K562 (cell line): ENCODE results near the gene ACTN1. TPM values are rescaled to one million over a fixed set of nuclear protein-coding genes. Genes with fewer than 3 reads are reported as not detected.
A peak's percentile ranks its signal among the peaks of the same experiment; 100 is the strongest.

Experiments used
- ATAC-seq: fragments of 200-7000 bp; cut with Tn5 transposase; 3 replicates; pipeline ENCODE4 v1.9.1; 2020; ENCODE audit warnings: moderate library complexity
- BruUV-seq: library from RNA; stranded (reverse); fragments of 400-500 nt; replicated peaks from 2 replicates; lab custom pipeline; 2021; lab: Mats Ljungman, UMichigan
- CTCF ChIA-PET: fragments of 300-600 bp; formaldehyde crosslinking; extraction: SDS; loops from one replicate; lab custom pipeline; 2021; ENCODE audit warnings: low intra/inter-chr PET ratio; lab: Yijun Ruan, JAX
- POLR2A ChIA-PET: fragments of 300-600, 350-650 bp; sonication (Branson Sonifier 250); formaldehyde crosslinking; extraction: SDS; loops from one replicate; lab custom pipeline; 2021; ENCODE audit warnings: antibody characterized with exemption, inconsistent platforms; lab: Yijun Ruan, JAX
- DNase-seq, 4 experiments: peaks; one replicate each; pipeline versions ENCODE4 v3.0.0 to v3.0.0-alpha.2; 2011 to 2018; ENCODE audit warnings: low spot score in 3 of 4, mixed read lengths in 3 of 4; ENCODE audit errors: extremely low read depth in 1 of 4
- FAIRE-seq: peaks from 2 replicates; lab custom pipeline; 2011; peaks lifted over from hg19 to GRCh38; lab: Jason Lieb, UNC
- H2AFZ ChIP-seq: 2 replicates; pipeline ENCODE4 v1.6.0; 2011; ENCODE audit warnings: low read depth, low read length, control low read depth, inconsistent platforms
- H3K27ac ChIP-seq: fragments of 200-600 bp; 3 replicates; pipeline ENCODE4 v1.8.0; 2011; ENCODE audit warnings: low read depth, mild to moderate bottlenecking, control low read depth, inconsistent platforms, low read length, moderate library complexity, mixed read lengths; ENCODE audit errors: extremely low read depth
- H3K27me3 ChIP-seq, 2 experiments: fragments of 300-600 bp in 1 of 2; 2 replicates in 1 of 2; 3 replicates in 1 of 2; pipeline versions ENCODE4 v1.6.0 to v1.8.0; 2011; ENCODE audit warnings: inconsistent platforms in 2 of 2, low read length in 2 of 2, mild to moderate bottlenecking in 1 of 2, mixed read lengths in 1 of 2, moderate library complexity in 1 of 2; ENCODE audit not compliant: control insufficient read depth in 2 of 2, insufficient read depth in 2 of 2
- H3K36me3 ChIP-seq: fragments of 300-600 bp; 3 replicates; pipeline ENCODE4 v1.8.0; 2011; ENCODE audit warnings: mild to moderate bottlenecking, low read length, inconsistent platforms; ENCODE audit not compliant: control insufficient read depth, insufficient read depth
- H3K4me1 ChIP-seq, 2 experiments: fragments of 200-600 bp in 1 of 2; replicated peaks in 1 of 2; 2 replicates in 1 of 2; 3 replicates in 1 of 2; pipeline versions ENCODE4 v1.5.1 to v1.8.0; 2011; ENCODE audit warnings: inconsistent platforms in 2 of 2, low read length in 2 of 2, mild to moderate bottlenecking in 1 of 2, mixed read lengths in 1 of 2, moderate library complexity in 1 of 2; ENCODE audit not compliant: control insufficient read depth in 2 of 2, insufficient read depth in 2 of 2
- H3K4me2 ChIP-seq: 2 replicates; pipeline ENCODE4 v1.6.1; 2011; ENCODE audit warnings: low read length, control low read depth, inconsistent platforms, mixed read lengths; ENCODE audit not compliant: insufficient read depth
- H3K4me3 ChIP-seq: fragments of 200-600 bp; sonication (generic), shearing (Covaris generic); 2 replicates; pipeline ENCODE4 v1.5.1; 2016; ENCODE audit warnings: control low read depth, inconsistent platforms
- H3K79me2 ChIP-seq: fragments of 200-600 bp; 3 replicates; pipeline ENCODE4 v1.8.0; 2011; ENCODE audit warnings: low read length, inconsistent platforms; ENCODE audit not compliant: control insufficient read depth, insufficient read depth
- H3K9ac ChIP-seq, 2 experiments: 2 replicates each; pipeline versions ENCODE4 v1.6.0 to v1.6.1; 2011; ENCODE audit warnings: low read depth in 2 of 2, low read length in 2 of 2, control low read depth in 1 of 2, inconsistent platforms in 1 of 2, mild to moderate bottlenecking in 1 of 2, mixed read lengths in 1 of 2; ENCODE audit not compliant: insufficient read depth in 1 of 2
- H3K9me1 ChIP-seq: one replicate; pipeline ENCODE4 v1.6.0; 2011; ENCODE audit warnings: inconsistent platforms, mild to moderate bottlenecking, low read length, moderate library complexity; ENCODE audit not compliant: control insufficient read depth, insufficient read depth
- H3K9me3 ChIP-seq: replicated peaks from 2 replicates; pipeline ENCODE4 v1.5.1; 2011; ENCODE audit warnings: low read depth, low read length, inconsistent platforms; ENCODE audit not compliant: control insufficient read depth, insufficient read depth
- H4K20me1 ChIP-seq: replicated peaks from 2 replicates; pipeline ENCODE4 v1.6.1; 2011; ENCODE audit warnings: low read length, inconsistent platforms, mixed read lengths; ENCODE audit not compliant: control insufficient read depth, insufficient read depth
- BRD4 ChIP-seq: fragments of 200-600 bp; sonication (generic); IDR thresholded peaks from 2 replicates; pipeline ENCODE4 v1.6.1; 2017; ENCODE audit warnings: inconsistent platforms
- CBX3 ChIP-seq, 2 experiments: IDR thresholded peaks; 1 replicate in 1 of 2; 2 replicates in 1 of 2; pipeline ENCODE4 v1.6.1; 2012; ENCODE audit warnings: inconsistent platforms in 2 of 2, low read length in 2 of 2, borderline replicate concordance in 1 of 2, control low read depth in 1 of 2
- EHMT2 ChIP-seq: fragments of 450-650 bp; IDR thresholded peaks from 2 replicates; pipeline ENCODE4 v1.6.1; 2018; ENCODE audit warnings: antibody characterized with exemption
- FOXK1 ChIP-seq: sonication (generic); formaldehyde crosslinking; IDR thresholded peaks from 2 replicates; pipeline ENCODE4 v1.8.0; 2022; ENCODE audit warnings: missing genetic modification reagents, mild to moderate bottlenecking, borderline replicate concordance
- HLTF ChIP-seq: fragments of 450-650 bp; IDR thresholded peaks from 2 replicates; pipeline ENCODE4 v1.6.1; 2016
- MAZ ChIP-seq, 2 experiments: fragments of 450-650 bp in 1 of 2; sonication (generic) in 1 of 2; formaldehyde crosslinking; IDR thresholded peaks in 1 of 2; conservative IDR thresholded peaks in 1 of 2; 2 replicates each; pipeline versions ENCODE4 v1.4.0 to v1.5.0; 2020; ENCODE audit warnings: mild to moderate bottlenecking in 1 of 2, missing genetic modification reagents in 1 of 2
- MTA3 ChIP-seq: fragments of 450-650 bp; formaldehyde crosslinking; IDR thresholded peaks from 2 replicates; pipeline ENCODE4 v1.6.1; 2017; ENCODE audit warnings: mild to moderate bottlenecking, borderline replicate concordance
- MTF1 ChIP-seq: fragments of 250-450 bp; sonication (Bioruptor Pico); IDR thresholded peaks from 2 replicates; pipeline ENCODE4 v1.9.0; 2021; ENCODE audit warnings: moderate library complexity, mild to moderate bottlenecking, inconsistent platforms, borderline replicate concordance
- NFXL1 ChIP-seq: fragments of 450-650 bp; formaldehyde crosslinking; IDR thresholded peaks from 2 replicates; pipeline ENCODE4 v1.4.0; 2021; ENCODE audit warnings: mild to moderate bottlenecking
- NR2C2 ChIP-seq, 2 experiments: fragments of 200-800 bp in 1 of 2; sonication (Bioruptor generic) in 1 of 2; sonication (generic) in 1 of 2; formaldehyde crosslinking in 1 of 2; IDR thresholded peaks; 2 replicates each; pipeline versions ENCODE4 v1.6.1 to v1.8.0; 2016 to 2022; ENCODE audit warnings: mild to moderate bottlenecking in 1 of 2, missing compliant biosample characterization in 1 of 2, missing genetic modification characterization in 1 of 2, missing genetic modification reagents in 1 of 2
- PHF21A ChIP-seq: fragments of 450-650 bp; IDR thresholded peaks from 2 replicates; pipeline ENCODE4 v1.6.1; 2017; ENCODE audit warnings: low read depth, borderline replicate concordance
- PHF8 ChIP-seq: fragments of 200-600 bp; sonication (generic); IDR thresholded peaks from 2 replicates; pipeline ENCODE4 v1.6.1; 2012; ENCODE audit warnings: mixed run types, mild to moderate bottlenecking, inconsistent platforms, low read length, moderate library complexity, borderline replicate concordance
- PTTG1 ChIP-seq: fragments of 450-650 bp; IDR thresholded peaks from 2 replicates; pipeline ENCODE4 v1.6.1; 2016; ENCODE audit warnings: low read depth, mild to moderate bottlenecking, missing genetic modification characterization, missing compliant biosample characterization
- SETDB1 ChIP-seq: IDR thresholded peaks from one replicate; pipeline ENCODE4 v1.6.1; 2012; ENCODE audit warnings: low read length, control low read depth, inconsistent platforms
- SIRT6 ChIP-seq: IDR thresholded peaks from one replicate; pipeline ENCODE4 v1.6.1; 2012; ENCODE audit warnings: low read depth, mild to moderate bottlenecking, control low read depth, inconsistent platforms, low read length, moderate library complexity
- TFAM ChIP-seq: fragments of 250-450 bp; sonication (Bioruptor Pico); conservative IDR thresholded peaks from 2 replicates; pipeline ENCODE4 v1.5.0; 2021; ENCODE audit warnings: mild to moderate bottlenecking, moderate library complexity
- WGBS: fragments of 100-300 bp; shearing (Covaris generic); methylation state at CpG from one replicate; pipeline ENCODE4 v1.1.6; 2016; ENCODE audit warnings: low coverage, mixed read lengths; ENCODE audit not compliant: insufficient coverage; ENCODE audit errors: missing lambda C conversion rate; 5-methylcytosine and 5-hydroxymethylcytosine counted together
- in situ Hi-C: fragments of 300-500 bp; cut with MboI; formaldehyde crosslinking; loops from 4 replicates; pipeline ENCODE4 v1.15.0; 2018; ENCODE audit warnings: inconsistent platforms, mixed read lengths
- intact Hi-C: fragments of 100-400 bp; cut with micrococcal nuclease; formaldehyde crosslinking; loops from 2 replicates; pipeline ENCODE4 v1.14.2; 2022
- polyA plus RNA-seq, 8 experiments: library from polyadenylated mRNA; depleted of rRNA in 4 of 8; stranded (reverse) in 5 of 8; unstranded in 3 of 8; fragments of >200 nt; fragmentation: Nextera tagmentation in 2 of 8; fragmentation: Illumina TruSeq in 1 of 8; extraction: Ambion mirVana in 2 of 8; extraction: Trizol in 1 of 8; gene quantifications; 2 replicates each; pipeline versions ENCODE4 v1.2.1 to v1.2.3, GENCODE V29; 2011 to 2014; ENCODE audit warnings: inconsistent platforms in 1 of 8, missing spikeins in 1 of 8
- total RNA-seq, 7 experiments: library from RNA; depleted of rRNA in 6 of 7; stranded (reverse); fragments of >200 nt in 6 of 7; fragmentation: Illumina TruSeq in 2 of 7; extraction: Trizol in 2 of 7; gene quantifications; 2 replicates each; pipeline versions ENCODE4 v1.2.1 to v1.2.3, GENCODE V29; 2011 to 2021; ENCODE audit warnings: low replicate concordance in 1 of 7
- TF ChIP-seq, protein P1 (sequence below): sonication (generic); formaldehyde crosslinking; IDR thresholded peaks from 2 replicates; pipeline ENCODE4 v1.8.1; 2023; ENCODE audit warnings: mild to moderate bottlenecking, missing genetic modification reagents
- TF ChIP-seq, protein P2 (sequence below): fragments of 450-650 bp; IDR thresholded peaks from 2 replicates; pipeline ENCODE4 v1.6.1; 2017; ENCODE audit warnings: mild to moderate bottlenecking, moderate library complexity
- TF ChIP-seq, protein P3 (sequence below), 2 experiments: IDR thresholded peaks; 2 replicates each; pipeline ENCODE4 v1.6.1; 2011; ENCODE audit warnings: borderline replicate concordance in 1 of 2, control low read depth in 1 of 2, low read depth in 1 of 2, low read length in 1 of 2, mild to moderate bottlenecking in 1 of 2, mixed read lengths in 1 of 2, moderate library complexity in 1 of 2; ENCODE audit not compliant: insufficient read depth in 1 of 2, insufficient read length in 1 of 2, poor library complexity in 1 of 2, severe bottlenecking in 1 of 2; ENCODE audit errors: extremely low read depth in 1 of 2

Gene ACTN1
- total and polyA plus RNA-seq, 9 of the 15 experiments (the other 6 are each of a cell fraction or from before 2014, with no cell fraction given): 2.2 to 67.7 (median 34.5) TPM

DNA sequence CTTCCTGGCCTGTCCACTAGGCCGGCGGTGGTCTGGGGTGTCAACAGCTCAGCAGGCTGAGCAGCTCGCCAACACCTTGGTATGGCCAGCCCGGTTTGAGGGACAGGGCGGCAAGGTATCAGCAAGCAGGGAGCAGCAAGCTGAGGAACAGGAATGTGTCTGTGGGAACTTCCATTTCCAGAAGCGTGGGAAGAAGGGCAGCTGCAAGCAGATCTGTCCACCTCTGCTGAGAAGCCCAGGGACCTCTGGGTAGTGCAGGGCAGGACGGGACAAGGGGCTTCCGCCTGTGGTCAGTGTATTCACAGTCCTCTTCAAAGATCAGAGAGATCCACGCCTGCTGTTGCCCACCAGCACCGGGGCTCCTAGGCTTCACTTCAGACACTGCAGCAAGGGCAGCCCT, 36.0 kb downstream of the ACTN1 start:
- H3K36me3 ChIP-seq: no peaks in the 10 kb centered on the region
- H4K20me1 ChIP-seq: peaks cover 37% of the 10 kb centered on the region
- no peak overlapping the region for H2AFZ ChIP-seq
- no peak overlapping the region for H3K27ac ChIP-seq
- CTCF ChIA-PET: no interaction called here
- H3K27me3 ChIP-seq: no peaks in the 10 kb centered on the region
- TF ChIP-seq TFAM (CRISPR knock-in tag) (no peak), SIRT6 (no peak), EHMT2 (no peak), BRD4 (no peak), MAZ (CRISPR knock-in tag; conservative IDR thresholded peaks at IDR 0.05 in 1 of 2, IDR thresholded peaks at IDR 0.05 in 1 of 2) (no peak), PHF8 (no peak), NFXL1 (no peak), PTTG1 (tag) (no peak), NR2C2 (CRISPR knock-in tag; IDR thresholded peaks at IDR 0.05) (no peak), NR2C2 (tag; IDR thresholded peaks at IDR 0.05) (no peak), SETDB1 (no peak), CBX3 (IDR thresholded peaks at IDR 0.05; ENCODE audit: borderline replicate concordance in 1 of 2, low read length in 2 of 2) (no peak), MTA3 (no peak), FOXK1 (CRISPR knock-in tag) (no peak), MTF1 (CRISPR knock-in tag) (no peak), HLTF (no peak), PHF21A (no peak)
- TF ChIP-seq, protein P1, sequence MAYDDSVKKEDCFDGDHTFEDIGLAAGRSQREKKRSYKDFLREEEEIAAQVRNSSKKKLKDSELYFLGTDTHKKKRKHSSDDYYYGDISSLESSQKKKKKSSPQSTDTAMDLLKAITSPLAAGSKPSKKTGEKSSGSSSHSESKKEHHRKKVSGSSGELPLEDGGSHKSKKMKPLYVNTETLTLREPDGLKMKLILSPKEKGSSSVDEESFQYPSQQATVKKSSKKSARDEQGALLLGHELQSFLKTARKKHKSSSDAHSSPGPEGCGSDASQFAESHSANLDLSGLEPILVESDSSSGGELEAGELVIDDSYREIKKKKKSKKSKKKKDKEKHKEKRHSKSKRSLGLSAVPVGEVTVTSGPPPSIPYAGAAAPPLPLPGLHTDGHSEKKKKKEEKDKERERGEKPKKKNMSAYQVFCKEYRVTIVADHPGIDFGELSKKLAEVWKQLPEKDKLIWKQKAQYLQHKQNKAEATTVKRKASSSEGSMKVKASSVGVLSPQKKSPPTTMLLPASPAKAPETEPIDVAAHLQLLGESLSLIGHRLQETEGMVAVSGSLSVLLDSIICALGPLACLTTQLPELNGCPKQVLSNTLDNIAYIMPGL: no peak
- TF ChIP-seq, protein P2, sequence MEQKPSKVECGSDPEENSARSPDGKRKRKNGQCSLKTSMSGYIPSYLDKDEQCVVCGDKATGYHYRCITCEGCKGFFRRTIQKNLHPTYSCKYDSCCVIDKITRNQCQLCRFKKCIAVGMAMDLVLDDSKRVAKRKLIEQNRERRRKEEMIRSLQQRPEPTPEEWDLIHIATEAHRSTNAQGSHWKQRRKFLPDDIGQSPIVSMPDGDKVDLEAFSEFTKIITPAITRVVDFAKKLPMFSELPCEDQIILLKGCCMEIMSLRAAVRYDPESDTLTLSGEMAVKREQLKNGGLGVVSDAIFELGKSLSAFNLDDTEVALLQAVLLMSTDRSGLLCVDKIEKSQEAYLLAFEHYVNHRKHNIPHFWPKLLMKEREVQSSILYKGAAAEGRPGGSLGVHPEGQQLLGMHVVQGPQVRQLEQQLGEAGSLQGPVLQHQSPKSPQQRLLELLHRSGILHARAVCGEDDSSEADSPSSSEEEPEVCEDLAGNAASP: no peak
- TF ChIP-seq, protein P3, sequence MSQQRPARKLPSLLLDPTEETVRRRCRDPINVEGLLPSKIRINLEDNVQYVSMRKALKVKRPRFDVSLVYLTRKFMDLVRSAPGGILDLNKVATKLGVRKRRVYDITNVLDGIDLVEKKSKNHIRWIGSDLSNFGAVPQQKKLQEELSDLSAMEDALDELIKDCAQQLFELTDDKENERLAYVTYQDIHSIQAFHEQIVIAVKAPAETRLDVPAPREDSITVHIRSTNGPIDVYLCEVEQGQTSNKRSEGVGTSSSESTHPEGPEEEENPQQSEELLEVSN (IDR thresholded peaks at IDR 0.05; ENCODE audit: borderline replicate concordance in 1 of 2, extremely low read depth in 1 of 2, insufficient read depth in 1 of 2, insufficient read length in 1 of 2, low read depth in 1 of 2, low read length in 1 of 2, poor library complexity in 1 of 2, severe bottlenecking in 1 of 2): no peak
- TF ChIP-seq, all 486 proteins: peak for 0
- intact Hi-C loops (no loop called here), in situ Hi-C loops (no loop called here)
- H3K79me2 ChIP-seq: peaks cover 13% of the 10 kb centered on the region; the same call in 2 of the 3 replicates
- H3K9me3 ChIP-seq: no peaks in the 10 kb centered on the region
- H3K4me2 ChIP-seq: no peak overlapping the region
- 0 out of 4 replicates have a peak overlapping the region, but pooled peaks of 1 of the 2 experiments have one; percentile 26 for H3K9ac ChIP-seq
- peaks cover 4% of the 10 kb centered on the region for H3K9me1 ChIP-seq
- DNase-seq (no peak), FAIRE-seq (no peak), ATAC-seq (no peak)
- no peak overlapping the region for H3K4me3 ChIP-seq
- POLR2A ChIA-PET: no interaction called here
- 100% methylated on average over 2 of the region's 10 CpGs for WGBS
- no TSS peak for BruUV-seq
- peaks cover 6 to 17% of the 10 kb centered on the region in 2 experiments; a peak in 4 of 5 replicates for H3K4me1 ChIP-seq
